Ovary (tissue), 3 donors: ENCODE data around the gene ENOSF1.

ENCODE experiments used
- EP300 ChIP-seq: sonication (generic); formaldehyde crosslinking; IDR thresholded peaks from one replicate; pipeline ENCODE4 v1.6.1; 2017; ENCODE audit warnings: antibody characterized with exemption
- POLR2A ChIP-seq: fragments of 450-650 bp; IDR thresholded peaks from one replicate; pipeline ENCODE4 v1.6.1; 2017; ENCODE audit warnings: antibody characterized with exemption, mild to moderate bottlenecking, moderate library complexity
- TF ChIP-seq, protein P1 (sequence below), 3 donors: fragments of 450-650 bp in 2 of 3; fragments of 200-600 bp in 1 of 3; IDR thresholded peaks; one replicate each; pipeline versions ENCODE4 v1.5.1 to v1.8.0; 2016 to 2022; ENCODE audit warnings: antibody characterized with exemption in 3 of 3, mild to moderate bottlenecking in 1 of 3
- donor health status: DM: no; HTN: no; CAD: no.

GRCh38 chr18:671405-671804 lies 41.0 kb downstream of the ENOSF1 start:
- TF ChIP-seq, protein P1, sequence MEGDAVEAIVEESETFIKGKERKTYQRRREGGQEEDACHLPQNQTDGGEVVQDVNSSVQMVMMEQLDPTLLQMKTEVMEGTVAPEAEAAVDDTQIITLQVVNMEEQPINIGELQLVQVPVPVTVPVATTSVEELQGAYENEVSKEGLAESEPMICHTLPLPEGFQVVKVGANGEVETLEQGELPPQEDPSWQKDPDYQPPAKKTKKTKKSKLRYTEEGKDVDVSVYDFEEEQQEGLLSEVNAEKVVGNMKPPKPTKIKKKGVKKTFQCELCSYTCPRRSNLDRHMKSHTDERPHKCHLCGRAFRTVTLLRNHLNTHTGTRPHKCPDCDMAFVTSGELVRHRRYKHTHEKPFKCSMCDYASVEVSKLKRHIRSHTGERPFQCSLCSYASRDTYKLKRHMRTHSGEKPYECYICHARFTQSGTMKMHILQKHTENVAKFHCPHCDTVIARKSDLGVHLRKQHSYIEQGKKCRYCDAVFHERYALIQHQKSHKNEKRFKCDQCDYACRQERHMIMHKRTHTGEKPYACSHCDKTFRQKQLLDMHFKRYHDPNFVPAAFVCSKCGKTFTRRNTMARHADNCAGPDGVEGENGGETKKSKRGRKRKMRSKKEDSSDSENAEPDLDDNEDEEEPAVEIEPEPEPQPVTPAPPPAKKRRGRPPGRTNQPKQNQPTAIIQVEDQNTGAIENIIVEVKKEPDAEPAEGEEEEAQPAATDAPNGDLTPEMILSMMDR (IDR thresholded peaks at IDR 0.05): no peak
- no peak for TF ChIP-seq POLR2A
- no peak for TF ChIP-seq EP300
